HepG2 (cell line): ENCODE results near the gene PCP4. TPM values are rescaled to one million over a fixed set of nuclear protein-coding genes. Genes with fewer than 3 reads are reported as not detected.

Source experiments
- ATAC-seq: fragments of 200-7000 bp; cut with Tn5 transposase; 3 replicates; pipeline ENCODE4 v1.9.1; 2020; ENCODE audit warnings: mild to moderate bottlenecking, moderate library complexity
- BruUV-seq: library from RNA; stranded (reverse); fragments of 400-500 nt; replicated peaks from 2 replicates; lab custom pipeline; 2021; lab: Mats Ljungman, UMichigan
- CTCF ChIA-PET: fragments of 300-600 bp; formaldehyde crosslinking; extraction: SDS; loops from one replicate; lab custom pipeline; 2021; ENCODE audit warnings: low total read pairs, inconsistent platforms, low intra/inter-chr PET ratio; lab: Yijun Ruan, JAX
- POLR2A ChIA-PET: fragments of 350-600 bp; sonication (Branson Sonifier 250); formaldehyde crosslinking; loops from one replicate; lab custom pipeline; 2020; ENCODE audit warnings: antibody characterized with exemption, inconsistent platforms; lab: Yijun Ruan, JAX
- DNase-seq: peaks from one replicate; pipeline ENCODE4 v3.0.0-alpha.2; 2015; ENCODE audit warnings: low spot score
- FAIRE-seq: peaks from 3 replicates; lab custom pipeline; 2011; peaks lifted over from hg19 to GRCh38; lab: Jason Lieb, UNC
- H2AFZ ChIP-seq: one replicate; pipeline ENCODE4 v1.6.1; 2011; ENCODE audit warnings: low read length, inconsistent platforms
- H3K27ac ChIP-seq: fragments of 300-600 bp; 3 replicates; pipeline ENCODE4 v1.8.0; 2011; ENCODE audit warnings: mixed run types, mild to moderate bottlenecking, mixed read lengths, low read length, inconsistent platforms; ENCODE audit not compliant: insufficient read depth; ENCODE audit errors: extremely low read length
- H3K27me3 ChIP-seq, 2 experiments: fragments of 200-600 bp in 1 of 2; 2 replicates in 1 of 2; 3 replicates in 1 of 2; pipeline versions ENCODE4 v1.6.0 to v1.8.0; 2011; ENCODE audit warnings: low read length in 2 of 2, mild to moderate bottlenecking in 2 of 2, moderate library complexity in 2 of 2, inconsistent platforms in 1 of 2; ENCODE audit not compliant: insufficient read depth in 2 of 2, control insufficient read depth in 1 of 2
- H3K36me3 ChIP-seq, 2 experiments: fragments of 200-600 bp in 1 of 2; replicated peaks in 1 of 2; 2 replicates in 1 of 2; 3 replicates in 1 of 2; pipeline versions ENCODE4 v1.5.1 to v1.8.0; 2011; ENCODE audit warnings: low read length in 2 of 2, inconsistent platforms in 1 of 2; ENCODE audit not compliant: insufficient read depth in 2 of 2, control insufficient read depth in 1 of 2
- H3K4me1 ChIP-seq: 2 replicates; pipeline ENCODE4 v1.5.1; 2012; ENCODE audit warnings: low read length, inconsistent platforms; ENCODE audit not compliant: insufficient read depth
- H3K4me2 ChIP-seq: 2 replicates; pipeline ENCODE4 v1.6.0; 2011; ENCODE audit warnings: low read depth, low read length, inconsistent platforms
- H3K4me3 ChIP-seq, 3 experiments: fragments of 200-600 bp in 1 of 3; sonication (generic), shearing (Covaris generic) in 1 of 3; replicated peaks in 1 of 3; 2 replicates each; pipeline ENCODE4 v1.5.1; 2011 to 2016; ENCODE audit warnings: low read length in 3 of 3, inconsistent platforms in 2 of 3, low read depth in 2 of 3, mild to moderate bottlenecking in 2 of 3, control low read depth in 1 of 3, mixed read lengths in 1 of 3; ENCODE audit not compliant: insufficient read depth in 1 of 3
- H3K79me2 ChIP-seq: one replicate; pipeline ENCODE4 v1.6.1; 2011; ENCODE audit warnings: low read length, inconsistent platforms; ENCODE audit not compliant: insufficient read depth
- H3K9ac ChIP-seq: 2 replicates; pipeline ENCODE4 v1.6.0; 2011; ENCODE audit warnings: mild to moderate bottlenecking, low read depth, low read length, inconsistent platforms; ENCODE audit not compliant: insufficient read depth
- H3K9me3 ChIP-seq: 2 replicates; pipeline ENCODE4 v1.5.1; 2012; ENCODE audit warnings: mild to moderate bottlenecking, low read length
- H4K20me1 ChIP-seq: 2 replicates; pipeline ENCODE4 v1.6.0; 2011; ENCODE audit warnings: inconsistent platforms, mild to moderate bottlenecking, low read length, moderate library complexity; ENCODE audit not compliant: insufficient read depth
- GPN1 ChIP-seq: sonication (generic); formaldehyde crosslinking; IDR thresholded peaks from 2 replicates; pipeline ENCODE4 v1.5.1; 2020; ENCODE audit warnings: missing genetic modification reagents, borderline replicate concordance
- GTF2F1 ChIP-seq: fragments of 150-350 bp; IDR thresholded peaks from 2 replicates; pipeline ENCODE4 v1.6.1; 2014; ENCODE audit warnings: low read length
- GTF3A ChIP-seq: sonication (generic); formaldehyde crosslinking; conservative IDR thresholded peaks from 2 replicates; pipeline ENCODE4 v1.4.0; 2020; ENCODE audit warnings: mild to moderate bottlenecking, missing genetic modification reagents
- HOXD1 ChIP-seq: sonication (generic); formaldehyde crosslinking; IDR thresholded peaks from 2 replicates; pipeline ENCODE4 v1.5.0; 2020; ENCODE audit warnings: missing genetic modification reagents
- MAFF ChIP-seq: IDR thresholded peaks from 2 replicates; pipeline ENCODE4 v1.6.1; 2011; ENCODE audit warnings: low read depth, low read length, improper control_type of control experiment
- MATR3 ChIP-seq: sonication (generic); formaldehyde crosslinking; IDR thresholded peaks from 2 replicates; pipeline ENCODE4 v1.4.0; 2020; ENCODE audit warnings: missing genetic modification reagents
- PHB2 ChIP-seq: fragments of 450-650 bp; IDR thresholded peaks from 2 replicates; pipeline ENCODE4 v1.6.1; 2018; ENCODE audit not compliant: partially characterized antibody
- SUZ12 ChIP-seq: fragments of 150-350 bp; IDR thresholded peaks from 2 replicates; pipeline ENCODE4 v1.6.1; 2014; ENCODE audit warnings: low read depth, low read length
- ZNF10 ChIP-seq: sonication (generic); formaldehyde crosslinking; IDR thresholded peaks from 2 replicates; pipeline ENCODE4 v1.4.0; 2020; ENCODE audit warnings: mild to moderate bottlenecking, low read depth, missing genetic modification reagents, borderline replicate concordance
- ZNF276 ChIP-seq: sonication (generic); formaldehyde crosslinking; IDR thresholded peaks from 2 replicates; pipeline ENCODE4 v1.4.0; 2020; ENCODE audit warnings: mild to moderate bottlenecking, low read depth, missing genetic modification reagents
- ZNF292 ChIP-seq: sonication (generic); formaldehyde crosslinking; IDR thresholded peaks from 2 replicates; pipeline ENCODE4 v1.8.1; 2022; ENCODE audit warnings: mild to moderate bottlenecking, low read depth, missing genetic modification reagents, borderline replicate concordance
- ZNF484 ChIP-seq: sonication (generic); formaldehyde crosslinking; IDR thresholded peaks from 2 replicates; pipeline ENCODE4 v1.5.1; 2020; ENCODE audit warnings: mild to moderate bottlenecking, low read depth, missing genetic modification reagents, borderline replicate concordance
- ZNF557 ChIP-seq: sonication (generic); formaldehyde crosslinking; IDR thresholded peaks from 2 replicates; pipeline ENCODE4 v1.4.0; 2020; ENCODE audit warnings: missing genetic modification reagents
- WGBS: methylation state at CpG from one replicate; pipeline ENCODE4 v1.1.6; 2017; ENCODE audit warnings: low lambda C conversion rate; 5-methylcytosine and 5-hydroxymethylcytosine counted together
- in situ Hi-C: cut with HindIII; loops from 2 replicates; pipeline ENCODE4 v1.10.0; 2017; ENCODE audit warnings: low pct_unique_long_range_greater_than_20kb; ENCODE audit not compliant: extremely low pct_ligation_motif_present
- intact Hi-C: fragments of 100-400 bp; cut with micrococcal nuclease; formaldehyde crosslinking; loops from one replicate; pipeline ENCODE4 v1.10.0; 2022; ENCODE audit not compliant: unreplicated experiment
- polyA plus RNA-seq, 8 experiments: library from polyadenylated mRNA; depleted of rRNA in 3 of 8; stranded (reverse) in 7 of 8; unstranded in 1 of 8; fragments of >200 nt; fragmentation: Illumina TruSeq in 4 of 8; extraction: Trizol in 4 of 8; gene quantifications; 2 replicates each; pipeline versions ENCODE4 v1.2.1 to v1.2.3, GENCODE V29; 2011 to 2016; ENCODE audit warnings: low read depth in 4 of 8, missing spikeins in 1 of 8, mixed read lengths in 1 of 8; ENCODE audit not compliant: insufficient read depth in 1 of 8
- total RNA-seq, 5 experiments: library from RNA; depleted of rRNA; stranded (reverse); fragments of >200 nt; fragmentation: Illumina TruSeq; extraction: Trizol; gene quantifications; 2 replicates each; pipeline ENCODE4 v1.2.3, GENCODE V29; 2016; ENCODE audit warnings: low read depth in 1 of 5
- TF ChIP-seq, protein P1 (sequence below): sonication (generic); IDR thresholded peaks from 2 replicates; pipeline ENCODE4 v1.6.1; 2016; ENCODE audit warnings: low read depth, borderline replicate concordance
- TF ChIP-seq, protein P2 (sequence below): sonication (generic); formaldehyde crosslinking; IDR thresholded peaks from 2 replicates; pipeline ENCODE4 v1.5.0; 2020; ENCODE audit warnings: missing genetic modification reagents
- TF ChIP-seq, protein P3 (sequence below), 2 experiments: fragments of 450-650 bp in 1 of 2; sonication (generic) in 1 of 2; formaldehyde crosslinking; IDR thresholded peaks; 2 replicates each; pipeline versions ENCODE4 v1.5.0 to v1.8.0; 2020 to 2022; ENCODE audit warnings: mild to moderate bottlenecking in 1 of 2, missing genetic modification reagents in 1 of 2
- TF ChIP-seq, protein P4 (sequence below): sonication (generic); formaldehyde crosslinking; IDR thresholded peaks from 2 replicates; pipeline ENCODE4 v1.8.1; 2022; ENCODE audit warnings: low read depth, mild to moderate bottlenecking, missing genetic modification reagents

The PCP4 gene
- total and polyA plus RNA-seq, 2 of the 13 experiments (the other 11 are each of a cell fraction or from before 2014, with no cell fraction given) = not detected

- intact Hi-C loops = no loop called here
- CTCF ChIA-PET = no interaction called here
- TF ChIP-seq ZNF10 (CRISPR knock-in tag) (no peak), GTF3A (no peak), ZNF484 (CRISPR knock-in tag) (no peak), HOXD1 (no peak), ZNF276 (no peak), GPN1 (CRISPR knock-in tag) (no peak), ZNF292 (no peak), PHB2 (no peak), MAFF (no peak), MATR3 (CRISPR knock-in tag) (no peak), ZNF557 (CRISPR knock-in tag) (no peak), GTF2F1 (no peak), SUZ12 (no peak)
- TF ChIP-seq, protein P1, sequence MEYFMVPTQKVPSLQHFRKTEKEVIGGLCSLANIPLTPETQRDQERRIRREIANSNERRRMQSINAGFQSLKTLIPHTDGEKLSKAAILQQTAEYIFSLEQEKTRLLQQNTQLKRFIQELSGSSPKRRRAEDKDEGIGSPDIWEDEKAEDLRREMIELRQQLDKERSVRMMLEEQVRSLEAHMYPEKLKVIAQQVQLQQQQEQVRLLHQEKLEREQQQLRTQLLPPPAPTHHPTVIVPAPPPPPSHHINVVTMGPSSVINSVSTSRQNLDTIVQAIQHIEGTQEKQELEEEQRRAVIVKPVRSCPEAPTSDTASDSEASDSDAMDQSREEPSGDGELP = no peak
- TF ChIP-seq, protein P2, sequence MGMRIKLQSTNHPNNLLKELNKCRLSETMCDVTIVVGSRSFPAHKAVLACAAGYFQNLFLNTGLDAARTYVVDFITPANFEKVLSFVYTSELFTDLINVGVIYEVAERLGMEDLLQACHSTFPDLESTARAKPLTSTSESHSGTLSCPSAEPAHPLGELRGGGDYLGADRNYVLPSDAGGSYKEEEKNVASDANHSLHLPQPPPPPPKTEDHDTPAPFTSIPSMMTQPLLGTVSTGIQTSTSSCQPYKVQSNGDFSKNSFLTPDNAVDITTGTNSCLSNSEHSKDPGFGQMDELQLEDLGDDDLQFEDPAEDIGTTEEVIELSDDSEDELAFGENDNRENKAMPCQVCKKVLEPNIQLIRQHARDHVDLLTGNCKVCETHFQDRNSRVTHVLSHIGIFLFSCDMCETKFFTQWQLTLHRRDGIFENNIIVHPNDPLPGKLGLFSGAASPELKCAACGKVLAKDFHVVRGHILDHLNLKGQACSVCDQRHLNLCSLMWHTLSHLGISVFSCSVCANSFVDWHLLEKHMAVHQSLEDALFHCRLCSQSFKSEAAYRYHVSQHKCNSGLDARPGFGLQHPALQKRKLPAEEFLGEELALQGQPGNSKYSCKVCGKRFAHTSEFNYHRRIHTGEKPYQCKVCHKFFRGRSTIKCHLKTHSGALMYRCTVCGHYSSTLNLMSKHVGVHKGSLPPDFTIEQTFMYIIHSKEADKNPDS = no peak
- TF ChIP-seq, protein P3, sequence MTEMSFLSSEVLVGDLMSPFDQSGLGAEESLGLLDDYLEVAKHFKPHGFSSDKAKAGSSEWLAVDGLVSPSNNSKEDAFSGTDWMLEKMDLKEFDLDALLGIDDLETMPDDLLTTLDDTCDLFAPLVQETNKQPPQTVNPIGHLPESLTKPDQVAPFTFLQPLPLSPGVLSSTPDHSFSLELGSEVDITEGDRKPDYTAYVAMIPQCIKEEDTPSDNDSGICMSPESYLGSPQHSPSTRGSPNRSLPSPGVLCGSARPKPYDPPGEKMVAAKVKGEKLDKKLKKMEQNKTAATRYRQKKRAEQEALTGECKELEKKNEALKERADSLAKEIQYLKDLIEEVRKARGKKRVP (CRISPR knock-in tag; IDR thresholded peaks at IDR 0.05) = no peak
- TF ChIP-seq, protein P4, sequence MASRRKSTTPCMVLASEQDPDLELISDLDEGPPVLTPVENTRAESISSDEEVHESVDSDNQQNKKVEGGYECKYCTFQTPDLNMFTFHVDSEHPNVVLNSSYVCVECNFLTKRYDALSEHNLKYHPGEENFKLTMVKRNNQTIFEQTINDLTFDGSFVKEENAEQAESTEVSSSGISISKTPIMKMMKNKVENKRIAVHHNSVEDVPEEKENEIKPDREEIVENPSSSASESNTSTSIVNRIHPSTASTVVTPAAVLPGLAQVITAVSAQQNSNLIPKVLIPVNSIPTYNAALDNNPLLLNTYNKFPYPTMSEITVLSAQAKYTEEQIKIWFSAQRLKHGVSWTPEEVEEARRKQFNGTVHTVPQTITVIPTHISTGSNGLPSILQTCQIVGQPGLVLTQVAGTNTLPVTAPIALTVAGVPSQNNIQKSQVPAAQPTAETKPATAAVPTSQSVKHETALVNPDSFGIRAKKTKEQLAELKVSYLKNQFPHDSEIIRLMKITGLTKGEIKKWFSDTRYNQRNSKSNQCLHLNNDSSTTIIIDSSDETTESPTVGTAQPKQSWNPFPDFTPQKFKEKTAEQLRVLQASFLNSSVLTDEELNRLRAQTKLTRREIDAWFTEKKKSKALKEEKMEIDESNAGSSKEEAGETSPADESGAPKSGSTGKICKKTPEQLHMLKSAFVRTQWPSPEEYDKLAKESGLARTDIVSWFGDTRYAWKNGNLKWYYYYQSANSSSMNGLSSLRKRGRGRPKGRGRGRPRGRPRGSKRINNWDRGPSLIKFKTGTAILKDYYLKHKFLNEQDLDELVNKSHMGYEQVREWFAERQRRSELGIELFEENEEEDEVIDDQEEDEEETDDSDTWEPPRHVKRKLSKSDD (CRISPR knock-in tag) = no peak
These were observed 16.1 kb upstream of the PCP4 start for GRCh38 chr21:39851002-39851618.

More at GRCh38 chr21:39851002-39851618, 16.1 kb upstream of the PCP4 start:
- no peak overlapping the region for H3K27ac ChIP-seq
- no peak overlapping the region for H3K4me2 ChIP-seq
- ATAC-seq (no peak), FAIRE-seq (no peak), DNase-seq (no peak)
- no peaks in the 10 kb centered on the region for H3K27me3 ChIP-seq
- 64% methylated on average over 7 of the region's 7 CpGs for WGBS
- no peak overlapping the region for H3K9ac ChIP-seq
- no peak overlapping the region for H3K4me3 ChIP-seq
- no peaks in the 10 kb centered on the region for H3K36me3 ChIP-seq
- H2AFZ ChIP-seq = no peak overlapping the region
- H4K20me1 ChIP-seq = no peaks in the 10 kb centered on the region
- no peaks in the 10 kb centered on the region for H3K79me2 ChIP-seq
- H3K9me3 ChIP-seq = peaks cover 96% of the 10 kb centered on the region
- H3K4me1 ChIP-seq = no peaks in the 10 kb centered on the region
- no TSS peak for BruUV-seq
- in situ Hi-C loops = no loop called here
- POLR2A ChIA-PET = no interaction called here
